Measurements from ENCODE around the gene PAIP1.
"Not testable (repeated sequence)": the region's sequence is repeated elsewhere in the genome, so short reads cannot be mapped to it uniquely, and the experiment has no call there.

The PAIP1 gene

GRCh38 chr5:43556857-43557542 lies at the start of gene PAIP1:
TSS of gene PAIP1 (minus strand) at chr5:43557077. CDS start at chr5:43556846, 231 bp downstream.
- peak; percentile 54 for DNase-seq (ENCODE audit: low read depth)

- DNase-seq (ENCODE audit: low read depth): no peak
These were observed 49.5 kb upstream of the PAIP1 start for GRCh38 chr5:43606351-43606750.

GRCh38 chr5:43604699-43605098 lies 47.8 kb upstream of the PAIP1 start:
- DNase-seq (ENCODE audit: low read depth): no peak

DNA sequence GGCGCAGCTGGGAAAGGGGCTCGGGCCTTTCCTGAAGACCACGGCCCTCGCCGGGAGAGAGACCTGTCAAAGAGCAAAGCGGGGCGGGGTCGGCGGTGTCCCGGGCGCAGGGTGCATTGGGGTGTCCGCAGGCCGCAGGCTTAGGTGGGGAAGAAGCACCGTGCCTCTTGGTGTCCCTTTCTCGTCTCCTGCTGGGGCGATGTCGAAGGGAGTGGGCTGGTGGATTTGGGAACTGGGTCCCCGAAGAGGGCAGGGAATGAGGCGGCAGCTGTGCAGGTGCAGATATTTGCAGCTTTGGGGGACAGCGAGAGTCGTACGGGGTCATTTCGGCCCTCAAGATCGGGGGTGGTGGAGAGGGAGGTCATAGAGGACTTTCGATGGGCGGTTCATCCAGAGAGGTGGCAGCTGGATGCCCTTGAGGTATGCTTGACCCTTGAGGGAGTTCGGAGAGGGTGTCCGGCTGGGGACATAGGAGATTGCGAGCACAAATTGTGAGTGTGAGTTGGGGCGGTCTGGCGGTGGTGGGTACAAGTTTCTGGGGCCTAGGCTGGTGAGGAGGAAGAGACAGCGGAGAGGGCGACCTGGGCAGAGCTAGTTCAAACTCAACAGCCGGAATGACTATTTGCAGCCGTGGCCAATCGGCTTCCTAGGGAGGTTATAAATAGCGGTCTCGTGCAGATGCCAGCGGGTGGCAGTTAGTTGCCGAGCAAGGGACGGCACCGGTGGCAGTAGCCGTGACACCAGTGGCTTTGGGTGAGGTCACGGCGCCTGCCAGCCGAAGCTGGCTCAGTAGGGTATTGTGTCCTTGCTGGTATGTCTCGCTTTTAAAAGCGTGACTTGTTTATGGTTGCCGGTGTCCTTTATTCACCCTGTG lies 46.7 kb upstream of the PAIP1 start:
- DNase-seq (ENCODE audit: low read depth): peak; percentile 5

- peak; percentile 34 for DNase-seq (ENCODE audit: low read depth)
These were observed 45.8 kb upstream of the PAIP1 start, which contains the start of gene NNT for GRCh38 chr5:43602461-43603343. TSS of gene NNT (plus strand) at chr5:43603180. CDS start at chr5:43609196, 6,016 bp downstream.

DNA sequence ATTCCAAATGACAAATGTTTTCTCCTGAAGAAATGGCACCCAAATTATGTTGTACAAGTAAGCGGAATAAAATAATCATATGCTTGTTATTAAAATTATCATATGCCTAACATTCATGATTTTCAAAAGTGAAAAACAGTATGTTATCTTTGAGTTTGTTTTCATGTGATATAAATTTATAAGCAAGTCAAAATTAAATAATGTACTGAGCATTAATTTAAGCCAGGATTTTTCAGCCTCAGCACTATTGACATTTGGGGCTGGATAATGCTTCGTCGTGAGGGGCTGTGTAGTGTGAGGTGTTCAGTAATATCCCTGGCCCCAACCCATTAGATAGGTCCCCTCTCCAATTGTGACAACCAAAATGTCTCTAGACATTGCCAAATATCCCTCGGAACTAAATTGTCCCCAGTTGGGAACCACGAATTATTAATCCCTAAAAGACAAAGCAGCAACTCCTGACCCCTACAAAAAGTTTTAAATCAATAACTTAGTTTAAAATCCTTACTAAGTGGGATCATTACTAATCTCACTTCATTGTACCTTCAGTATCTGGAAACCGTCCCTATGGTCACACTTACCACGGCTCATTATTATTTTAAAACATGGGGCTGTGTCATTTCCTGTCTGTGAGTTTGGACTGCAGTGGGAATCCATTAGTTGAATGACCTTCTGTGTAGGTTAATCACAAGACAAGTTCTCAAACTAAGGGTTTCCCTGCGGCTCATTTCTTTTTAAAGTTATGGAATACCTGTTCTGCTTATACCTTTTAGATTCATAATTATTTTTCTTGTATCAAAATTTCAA lies 44.8 kb upstream of the PAIP1 start:
- DNase-seq (ENCODE audit: low read depth): peak; percentile 30

- not testable (repeated sequence) for DNase-seq (ENCODE audit: low read depth)
These were observed 42.0 kb upstream of the PAIP1 start for GRCh38 chr5:43598927-43599326.

DNA sequence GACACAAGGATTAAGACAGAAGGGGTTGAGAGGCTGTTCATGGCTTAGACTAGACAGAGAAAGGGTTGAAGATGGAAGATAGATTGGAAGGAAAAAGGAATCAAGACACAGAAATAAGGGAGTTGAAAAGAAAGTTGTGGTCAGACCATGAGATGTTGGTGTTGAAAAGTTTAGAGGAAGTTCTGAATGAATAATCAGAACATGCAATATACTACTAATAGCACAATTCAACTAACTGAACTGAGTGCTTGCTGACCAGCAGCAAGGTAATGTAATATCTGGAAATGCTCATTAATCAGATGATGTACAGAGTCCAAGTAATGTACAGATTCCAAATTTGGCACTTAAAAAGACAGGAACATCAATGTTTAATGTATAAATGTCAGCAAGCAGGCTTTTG lies 35.5 kb upstream of the PAIP1 start:
- no peak for DNase-seq (ENCODE audit: low read depth)

GRCh38 chr5:43590700-43591099 lies 33.8 kb upstream of the PAIP1 start:
- DNase-seq (ENCODE audit: low read depth): no peak

- no peak for DNase-seq (ENCODE audit: low read depth)
These were observed 32.4 kb upstream of the PAIP1 start for GRCh38 chr5:43589310-43589709.

GRCh38 chr5:43588842-43589241 lies 32.0 kb upstream of the PAIP1 start:
- no peak for DNase-seq (ENCODE audit: low read depth)

DNA sequence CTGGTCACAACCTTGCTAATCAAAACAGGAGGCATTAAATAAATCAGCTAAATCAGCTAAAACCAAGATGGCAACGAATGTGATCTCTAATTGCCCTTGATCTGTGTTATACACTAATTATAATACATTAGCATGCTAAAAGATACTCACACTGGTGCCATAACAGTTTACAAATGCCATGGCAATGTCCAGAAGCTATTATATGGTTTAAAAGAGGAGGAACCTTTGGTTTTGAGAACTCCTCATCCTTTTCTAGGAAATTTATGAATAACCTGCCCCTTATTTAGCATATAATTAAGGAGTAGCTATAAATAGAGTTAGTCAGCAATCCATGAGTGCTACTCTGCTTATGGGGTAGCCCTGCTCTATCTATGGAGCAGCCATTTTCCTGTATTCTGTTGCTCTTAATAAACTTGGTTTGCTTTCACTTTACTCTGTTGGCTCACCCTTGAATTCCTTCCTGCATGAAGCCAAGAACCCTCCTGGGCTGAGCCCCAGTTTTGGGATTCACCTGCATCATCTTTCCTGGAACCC lies 27.4 kb upstream of the PAIP1 start:
- DNase-seq (ENCODE audit: low read depth): no peak

- no peak for DNase-seq (ENCODE audit: low read depth)
These were observed 26.8 kb upstream of the PAIP1 start for GRCh38 chr5:43583724-43584123.

DNA sequence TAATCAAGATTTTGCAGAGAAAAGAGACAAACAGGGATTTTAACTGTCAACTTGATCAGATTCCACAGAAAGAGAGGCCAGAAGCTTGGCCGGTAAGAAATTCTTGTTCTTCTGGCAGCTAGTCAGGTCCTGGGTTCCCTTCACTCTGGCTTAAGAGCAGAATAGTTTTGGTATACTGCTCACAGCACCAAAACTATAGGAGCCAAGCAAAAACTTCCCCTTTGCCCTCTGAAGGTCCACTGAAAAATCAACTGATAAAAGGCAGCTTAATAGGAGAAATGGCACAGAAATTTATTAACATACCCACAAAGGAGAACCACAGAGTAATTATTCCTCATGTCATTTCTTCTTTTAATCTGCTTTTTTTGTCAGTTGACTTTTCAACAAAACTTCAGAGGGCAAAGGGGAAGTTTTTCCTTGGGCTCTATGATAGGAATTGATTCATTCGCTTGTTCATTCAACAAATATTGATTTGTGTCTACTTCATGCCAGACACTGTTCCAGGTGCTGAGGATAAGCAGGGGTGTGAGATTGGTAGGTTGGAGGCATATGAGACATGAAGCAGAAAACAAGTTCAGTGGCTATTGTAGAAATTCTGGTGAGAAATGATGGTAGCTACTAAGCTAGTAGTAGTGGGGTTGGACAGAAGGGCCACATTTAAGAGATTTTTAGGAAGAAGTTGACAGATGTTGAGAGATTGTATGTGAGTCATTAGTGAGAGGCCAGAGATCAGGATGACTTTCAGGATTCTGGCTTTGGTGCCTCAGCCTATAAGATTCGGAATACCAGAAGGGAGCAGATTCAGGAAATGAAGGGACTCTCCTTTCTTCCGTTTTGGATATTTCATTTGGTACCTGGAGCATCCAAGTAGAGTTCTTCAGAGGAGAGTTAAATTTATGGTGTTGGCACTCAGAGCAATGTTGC lies 25.5 kb upstream of the PAIP1 start:
- no peak for DNase-seq (ENCODE audit: low read depth)

DNA sequence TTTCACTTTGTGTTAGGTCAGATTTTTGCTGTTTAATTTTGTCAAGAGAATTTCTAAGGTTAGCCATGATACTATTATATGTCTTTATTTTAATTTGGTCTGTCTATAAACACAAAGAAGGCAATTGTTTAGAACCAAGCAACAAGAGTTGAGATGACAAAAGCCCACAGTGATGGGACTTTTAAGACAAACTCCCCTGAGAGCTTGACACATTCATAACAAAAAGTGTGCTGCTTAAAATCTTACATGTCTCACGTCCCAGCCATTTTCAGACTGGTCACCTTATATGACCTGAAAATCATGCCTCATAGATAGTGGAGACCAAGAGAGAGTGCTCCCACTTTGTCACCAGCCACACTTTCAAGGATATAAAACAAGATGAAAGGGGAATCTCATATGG lies 24.5 kb upstream of the PAIP1 start:
- DNase-seq (ENCODE audit: low read depth): no peak

- DNase-seq (ENCODE audit: low read depth): not testable (repeated sequence)
These were observed 23.7 kb upstream of the PAIP1 start for GRCh38 chr5:43580402-43581210.

- no peak for DNase-seq (ENCODE audit: low read depth)
These were observed 16.2 kb upstream of the PAIP1 start for GRCh38 chr5:43573058-43573457.

GRCh38 chr5:43572357-43572756 lies 15.5 kb upstream of the PAIP1 start:
- no peak for DNase-seq (ENCODE audit: low read depth)

GRCh38 chr5:43571237-43571636 lies 14.4 kb upstream of the PAIP1 start:
- no peak for DNase-seq (ENCODE audit: low read depth)
